LNCAP (cell line): ENCODE data around the gene IFI44.
A peak's percentile ranks its signal among the peaks of the same experiment; 100 is the strongest.

Experiments used
- TF ChIP-seq, protein P1 (sequence below): fragments of 450-650 bp; IDR thresholded peaks from 2 replicates; pipeline ENCODE4 v1.5.1; 2017; ENCODE audit warnings: mild to moderate bottlenecking

Gene IFI44

GRCh38 chr1:78673120-78673519 is 23.5 kb downstream of the IFI44 start:
- TF ChIP-seq, protein P1, sequence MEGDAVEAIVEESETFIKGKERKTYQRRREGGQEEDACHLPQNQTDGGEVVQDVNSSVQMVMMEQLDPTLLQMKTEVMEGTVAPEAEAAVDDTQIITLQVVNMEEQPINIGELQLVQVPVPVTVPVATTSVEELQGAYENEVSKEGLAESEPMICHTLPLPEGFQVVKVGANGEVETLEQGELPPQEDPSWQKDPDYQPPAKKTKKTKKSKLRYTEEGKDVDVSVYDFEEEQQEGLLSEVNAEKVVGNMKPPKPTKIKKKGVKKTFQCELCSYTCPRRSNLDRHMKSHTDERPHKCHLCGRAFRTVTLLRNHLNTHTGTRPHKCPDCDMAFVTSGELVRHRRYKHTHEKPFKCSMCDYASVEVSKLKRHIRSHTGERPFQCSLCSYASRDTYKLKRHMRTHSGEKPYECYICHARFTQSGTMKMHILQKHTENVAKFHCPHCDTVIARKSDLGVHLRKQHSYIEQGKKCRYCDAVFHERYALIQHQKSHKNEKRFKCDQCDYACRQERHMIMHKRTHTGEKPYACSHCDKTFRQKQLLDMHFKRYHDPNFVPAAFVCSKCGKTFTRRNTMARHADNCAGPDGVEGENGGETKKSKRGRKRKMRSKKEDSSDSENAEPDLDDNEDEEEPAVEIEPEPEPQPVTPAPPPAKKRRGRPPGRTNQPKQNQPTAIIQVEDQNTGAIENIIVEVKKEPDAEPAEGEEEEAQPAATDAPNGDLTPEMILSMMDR = no peak

DNA sequence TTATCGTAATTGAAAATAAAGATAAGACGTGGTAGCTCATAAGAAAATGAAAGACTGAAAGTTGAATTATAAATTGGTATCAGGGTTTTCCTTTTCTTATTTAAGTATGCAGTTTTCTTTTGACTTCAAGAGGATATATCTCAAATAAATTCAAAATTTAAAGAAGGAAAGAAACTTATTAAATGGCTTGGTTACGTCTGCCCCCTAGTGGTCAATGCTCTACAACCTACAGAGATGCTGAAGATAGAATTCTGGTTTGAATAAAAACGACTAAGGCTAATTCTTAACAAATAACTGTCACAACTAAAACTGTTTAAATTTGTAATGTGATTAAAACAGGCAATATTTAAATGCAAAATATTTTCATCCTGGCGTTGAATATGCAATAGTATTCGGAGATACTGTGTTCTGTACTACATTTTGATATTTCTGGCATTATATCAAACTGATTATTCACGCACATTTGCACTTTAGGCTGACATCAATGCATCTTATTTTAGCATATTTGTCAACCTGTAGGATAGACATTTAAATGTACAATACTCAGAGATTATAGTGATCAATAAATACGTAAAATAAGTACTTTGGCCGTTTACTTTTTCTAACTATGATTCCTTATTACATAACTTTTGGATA is 26.8 kb downstream of the IFI44 start:
- TF ChIP-seq, protein P1 = peak; percentile 84

- TF ChIP-seq, protein P1 = no peak
Measured at GRCh38 chr1:78676993-78677392, 27.4 kb downstream of the IFI44 start.

- TF ChIP-seq, protein P1 = no peak
Measured at GRCh38 chr1:78677788-78678187, 28.2 kb downstream of the IFI44 start.

DNA sequence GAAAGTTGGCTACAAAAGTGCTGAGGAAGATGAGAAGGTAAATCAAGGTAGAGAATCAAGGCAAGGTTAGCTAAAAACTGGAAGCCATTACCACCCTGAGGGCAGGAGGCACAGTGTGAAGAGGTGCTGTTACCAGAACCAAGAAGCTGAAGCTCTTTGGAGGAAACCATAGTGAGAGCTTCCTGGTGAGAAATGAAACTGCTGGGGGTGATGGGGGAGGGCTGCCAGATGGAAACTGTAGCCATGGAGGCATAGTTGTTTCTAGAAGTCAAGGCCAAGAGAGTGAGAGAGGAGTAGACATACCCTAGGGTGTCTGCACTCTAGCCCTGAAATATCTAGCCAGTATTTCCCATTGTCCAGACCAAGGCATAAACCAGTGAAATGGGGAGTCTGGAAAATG is 28.7 kb downstream of the IFI44 start:
- TF ChIP-seq, protein P1 = no peak

- TF ChIP-seq, protein P1 = no peak
Measured at GRCh38 chr1:78681265-78681664, 31.6 kb downstream of the IFI44 start.

DNA sequence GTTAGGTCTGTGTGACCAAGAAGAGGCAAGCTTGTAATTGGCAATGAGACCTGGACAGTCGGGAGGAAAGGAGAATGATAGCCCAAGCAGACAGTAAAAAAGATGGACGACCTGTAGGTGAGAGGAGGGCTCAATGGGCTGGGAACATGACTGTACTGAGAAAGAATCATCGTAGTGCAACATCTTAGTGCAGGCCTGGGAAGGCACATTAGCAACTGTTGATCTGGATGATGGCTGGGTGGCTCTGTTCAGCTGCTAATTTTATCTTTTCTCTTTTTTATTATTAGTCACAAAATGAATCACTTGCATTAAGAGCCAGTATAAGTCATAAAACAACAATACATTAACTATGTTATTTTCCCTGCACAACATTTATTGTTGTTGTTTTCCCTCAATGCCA is 32.9 kb downstream of the IFI44 start:
- TF ChIP-seq, protein P1 = no peak

DNA sequence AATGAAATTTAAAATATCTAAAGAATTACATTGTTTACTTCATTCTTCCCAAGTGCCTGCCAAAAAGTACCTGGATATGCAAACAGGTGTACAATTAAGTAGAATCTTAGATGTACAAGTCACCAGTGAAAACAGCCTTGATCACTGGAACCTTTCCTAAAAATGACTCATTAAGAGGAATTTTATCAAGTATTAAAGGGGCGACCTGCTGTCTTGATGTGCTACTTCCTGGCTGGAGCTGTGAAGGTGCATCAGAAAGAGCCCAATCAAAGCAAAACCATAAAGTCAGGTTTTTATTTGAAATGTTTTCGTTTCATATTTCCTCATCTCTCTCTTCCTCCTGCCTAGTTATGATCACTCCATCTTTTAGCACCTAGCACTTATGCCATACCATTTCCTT is 33.4 kb downstream of the IFI44 start:
- TF ChIP-seq, protein P1 = no peak
